Measurements from ENCODE around the gene MEIS2. TPM values are rescaled to one million over a fixed set of nuclear protein-coding genes. Genes with fewer than 3 reads are reported as not detected.

The MEIS2 gene
- total and polyA plus RNA-seq, 12 donors, result 21.1 to 64.5 (median 48.5) TPM

DNA sequence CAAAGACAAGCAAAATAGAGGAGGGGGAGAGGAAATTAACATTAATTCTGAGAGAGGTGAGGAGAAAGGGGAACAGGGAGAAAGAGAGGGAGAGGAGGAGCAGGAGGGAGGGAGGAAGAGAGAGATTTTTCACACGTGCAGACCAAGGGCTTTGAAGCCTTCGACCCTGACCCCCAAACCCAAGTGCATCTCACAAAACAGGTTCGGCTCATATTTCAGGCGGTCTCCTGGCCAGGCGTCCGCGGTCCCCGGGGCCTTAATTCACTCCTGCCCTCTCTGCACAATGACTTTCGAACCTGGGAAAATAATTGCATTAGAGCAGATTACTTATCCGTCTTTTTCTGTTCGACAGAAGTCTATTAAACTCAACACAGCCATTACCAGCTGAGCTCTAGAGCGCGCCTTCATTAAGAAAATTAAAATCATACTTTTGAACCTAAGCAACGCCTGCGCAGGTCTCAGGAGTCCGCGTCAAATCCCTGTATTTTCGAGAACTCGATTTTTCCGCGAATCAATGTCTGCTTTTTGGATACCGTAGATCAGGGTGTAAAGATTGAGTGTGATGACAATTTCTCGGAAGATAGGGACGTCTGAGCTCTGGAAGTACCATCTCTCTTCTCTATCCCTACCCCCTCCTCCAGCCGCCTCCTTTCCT lies 220.7 kb downstream of the MEIS2 start:
- intact Hi-C loops (cut with DNase I), result loop anchor here in 9 of 10 donors (5.0 to 10.0 kb wide), 7 partner anchors 55 to 1005 kb away; partner anchors contain the start of gene MEIS2 (in 1 of the 9)
- Histone ChIP-seq H3K27me3 (peaks cover 0 to 95% (median 42%) of the 10 kb centered on the region in 7 donors), H3K9me3 (no peaks in the 10 kb centered on the region), H3K27ac (no peak overlapping the region), H3K36me3 (no peaks in the 10 kb centered on the region), H3K4me3 (no peak overlapping the region), H3K4me1 (peaks cover 0 to 19% (median 7%) of the 10 kb centered on the region in 9 donors)
- TF ChIP-seq, protein P1, sequence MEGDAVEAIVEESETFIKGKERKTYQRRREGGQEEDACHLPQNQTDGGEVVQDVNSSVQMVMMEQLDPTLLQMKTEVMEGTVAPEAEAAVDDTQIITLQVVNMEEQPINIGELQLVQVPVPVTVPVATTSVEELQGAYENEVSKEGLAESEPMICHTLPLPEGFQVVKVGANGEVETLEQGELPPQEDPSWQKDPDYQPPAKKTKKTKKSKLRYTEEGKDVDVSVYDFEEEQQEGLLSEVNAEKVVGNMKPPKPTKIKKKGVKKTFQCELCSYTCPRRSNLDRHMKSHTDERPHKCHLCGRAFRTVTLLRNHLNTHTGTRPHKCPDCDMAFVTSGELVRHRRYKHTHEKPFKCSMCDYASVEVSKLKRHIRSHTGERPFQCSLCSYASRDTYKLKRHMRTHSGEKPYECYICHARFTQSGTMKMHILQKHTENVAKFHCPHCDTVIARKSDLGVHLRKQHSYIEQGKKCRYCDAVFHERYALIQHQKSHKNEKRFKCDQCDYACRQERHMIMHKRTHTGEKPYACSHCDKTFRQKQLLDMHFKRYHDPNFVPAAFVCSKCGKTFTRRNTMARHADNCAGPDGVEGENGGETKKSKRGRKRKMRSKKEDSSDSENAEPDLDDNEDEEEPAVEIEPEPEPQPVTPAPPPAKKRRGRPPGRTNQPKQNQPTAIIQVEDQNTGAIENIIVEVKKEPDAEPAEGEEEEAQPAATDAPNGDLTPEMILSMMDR (IDR thresholded peaks at IDR 0.05), result no peak
- no peak for ATAC-seq
- WGBS, 2 donors, result 60 to 61% methylated on average over 25 of the region's 25 CpGs
- no peak for DNase-seq

DNA sequence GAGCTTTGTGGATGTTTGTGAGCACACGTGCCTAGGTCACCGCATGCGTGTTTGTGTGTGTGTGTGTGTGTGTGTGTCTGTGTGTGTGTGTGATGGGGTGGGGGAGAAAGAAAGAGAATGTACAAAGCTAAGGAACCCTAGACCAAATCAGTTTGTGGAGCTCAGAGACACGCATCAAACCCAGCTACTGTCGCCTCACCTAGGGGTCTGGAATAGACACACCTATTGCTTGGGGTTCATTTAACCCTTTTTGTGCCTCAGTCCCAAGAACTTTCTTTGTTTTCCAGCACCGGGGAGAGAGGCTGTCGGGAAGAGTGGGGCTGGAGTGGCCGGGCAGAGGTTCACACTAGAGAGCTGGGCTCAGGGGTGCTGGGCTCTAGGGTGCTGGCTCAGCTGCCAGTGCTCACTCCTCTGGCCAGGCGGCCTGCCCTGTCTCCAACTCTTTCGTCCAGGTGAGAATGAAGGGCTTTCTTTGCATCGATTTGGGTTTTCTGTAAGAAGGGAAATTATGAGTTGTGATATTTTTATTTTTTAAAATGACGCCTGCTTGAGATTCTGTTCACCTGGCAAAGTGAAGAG lies 221.6 kb downstream of the MEIS2 start:
- Histone ChIP-seq H3K36me3 (no peaks in the 10 kb centered on the region), H3K27ac (no peak overlapping the region), H3K4me1 (peaks cover 0 to 19% (median 7%) of the 10 kb centered on the region in 9 donors), H3K27me3 (peaks cover 0 to 95% (median 42%) of the 10 kb centered on the region in 7 donors), H3K4me3 (peak overlapping the region in 4 of 10 donors; percentile 42 to 46 (median 44)), H3K9me3 (no peaks in the 10 kb centered on the region)
- intact Hi-C loops (cut with DNase I), result loop anchor here in 2 of 10 donors (10.0 kb wide), 2 partner anchors 54 to 374 kb away; no protein-coding TSS in a partner anchor
- no peak for ATAC-seq
- no peak for DNase-seq
- 46 to 52% methylated on average over 12 of the region's 12 CpGs for WGBS, 2 donors
- TF ChIP-seq, protein P1 (IDR thresholded peaks at IDR 0.05), result no peak

DNA sequence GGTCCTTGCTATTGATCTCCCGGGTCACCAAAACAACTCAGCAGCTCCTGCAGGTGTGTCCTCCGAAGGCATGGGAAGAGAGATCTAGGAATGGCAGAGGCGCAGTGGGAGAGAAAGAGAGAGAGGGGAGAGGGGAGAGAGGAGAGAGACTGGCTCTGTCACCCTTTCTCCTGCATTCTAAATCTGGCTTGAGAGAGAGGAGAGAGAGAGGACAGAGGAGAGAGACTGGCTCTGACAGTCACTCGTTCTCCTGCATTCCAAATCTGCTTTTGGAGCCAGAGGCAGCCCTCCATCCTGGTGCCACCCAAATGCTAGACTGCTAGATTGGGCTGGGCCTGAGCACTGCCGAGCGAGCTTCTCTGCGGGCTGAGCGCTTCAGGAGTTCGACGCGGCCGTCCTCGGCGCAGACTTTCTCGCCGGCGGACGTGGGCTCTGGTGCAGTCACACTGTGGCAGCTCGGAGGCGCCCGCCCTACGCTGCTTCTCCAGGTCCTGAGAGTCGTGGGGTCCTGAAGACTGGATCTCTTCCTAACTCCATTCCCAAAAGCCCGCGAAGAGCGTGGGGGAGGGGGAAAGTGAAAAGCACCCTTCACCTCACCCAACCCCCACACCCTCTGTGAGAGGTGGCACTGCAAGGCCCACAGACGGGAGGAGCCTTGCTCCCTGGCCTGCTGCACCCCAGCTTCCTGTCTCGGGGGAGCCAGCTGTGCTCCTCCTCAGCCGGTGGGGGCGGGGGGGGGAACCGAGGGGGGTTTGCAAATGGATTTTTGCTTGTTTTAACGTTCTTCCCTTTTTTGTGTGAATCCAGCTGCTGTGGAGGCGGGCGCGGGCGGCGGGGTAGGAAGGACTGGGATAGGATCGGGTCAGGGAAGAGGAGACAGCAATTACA lies 222.3 kb downstream of the MEIS2 start:
- intact Hi-C loops (cut with DNase I), result loop anchor here in 2 of 10 donors (10.0 kb wide), 2 partner anchors 53 to 373 kb away; no protein-coding TSS in a partner anchor
- Histone ChIP-seq H3K9me3 (no peaks in the 10 kb centered on the region), H3K4me3 (peak overlapping the region in 9 of 10 donors; percentile 25 to 46 (median 42)), H3K36me3 (no peaks in the 10 kb centered on the region), H3K27me3 (peaks cover 0 to 92% (median 36%) of the 10 kb centered on the region in 7 donors), H3K27ac (peak overlapping the region in 6 of 10 donors; percentile 29 to 62 (median 38)), H3K4me1 (peaks cover 0 to 14% (median 7%) of the 10 kb centered on the region in 9 donors)
- DNase-seq, result peak in 1 of 2 donors; percentile 28
- TF ChIP-seq, protein P1 (IDR thresholded peaks at IDR 0.05), result peak in 1 of 9 donors; percentile 22
- 18 to 26% methylated on average over 37 to 38 of the region's 38 CpGs for whole genome bisulfite sequencing, 2 donors
- peak; percentile 50 to 76 (median 70) for ATAC-seq

DNA sequence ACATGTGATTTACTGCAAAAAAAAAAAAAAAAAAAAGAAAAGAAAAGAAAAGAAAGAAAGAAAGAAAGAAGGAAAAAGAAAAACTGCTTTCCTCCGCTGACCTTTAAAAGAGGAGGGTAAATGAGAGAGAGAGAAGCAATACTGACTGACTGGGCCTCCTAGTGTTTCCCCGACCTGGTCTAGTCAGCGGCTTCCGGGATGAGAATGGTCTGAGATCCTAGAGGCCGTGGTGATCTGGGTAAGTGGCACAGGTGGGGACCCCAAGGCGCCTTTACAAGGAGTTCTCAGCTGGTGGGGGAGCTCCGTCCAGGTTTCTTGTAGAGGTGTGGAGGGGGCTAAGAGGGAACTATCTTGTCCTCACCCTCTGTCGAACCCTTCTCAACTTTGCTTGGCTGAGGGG lies 223.1 kb downstream of the MEIS2 start:
- peaks cover 0 to 84% (median 30%) of the 10 kb centered on the region in 7 donors for H3K27me3 ChIP-seq
- DNase-seq, result no peak
- intact Hi-C loops (cut with DNase I), result loop anchor here in 2 of 10 donors (10.0 kb wide), 2 partner anchors 52 to 372 kb away; no protein-coding TSS in a partner anchor
- peak overlapping the region in 1 of 10 donors; percentile 42 for H3K4me3 ChIP-seq
- peak in 4 of 8 donors; percentile 12 to 44 (median 22) for ATAC-seq
- H3K27ac ChIP-seq, result peak overlapping the region in 1 of 10 donors; percentile 44
- TF ChIP-seq, protein P1 (IDR thresholded peaks at IDR 0.05), result no peak
- H3K4me1 ChIP-seq, result peaks cover 0 to 6% (median under 1%) of the 10 kb centered on the region in 9 donors
- H3K36me3 ChIP-seq, result no peaks in the 10 kb centered on the region
- no peaks in the 10 kb centered on the region for H3K9me3 ChIP-seq
- 55 to 69% methylated on average over 8 of the region's 8 CpGs for WGBS, 2 donors

Data from heart right ventricle (tissue), 16 donors.